Transverse colon (tissue), 4 donors: ENCODE data around the gene THSD4. TPM values are rescaled to one million over a fixed set of nuclear protein-coding genes. Genes with fewer than 3 reads are reported as not detected.
"Not testable (repeated sequence)": the region's sequence is repeated elsewhere in the genome, so short reads cannot be mapped to it uniquely, and the experiment has no call there.

Experiments
- DNase-seq: peaks from one replicate; pipeline ENCODE4 v3.0.0-alpha.2; 2019
- H3K27ac ChIP-seq, 4 donors: fragments of 200-600 bp; sonication (generic); 2 replicates each; pipeline ENCODE4 v1.5.1; 2016 to 2018; ENCODE audit warnings: inconsistent platforms in 4 of 4
- H3K27me3 ChIP-seq: fragments of 200-600 bp; sonication (generic); 2 replicates; pipeline ENCODE4 v1.5.1; 2017; ENCODE audit warnings: inconsistent platforms
- H3K36me3 ChIP-seq, 4 donors: fragments of 200-600 bp; sonication (generic); 2 replicates each; pipeline ENCODE4 v1.5.1; 2017 to 2019; ENCODE audit warnings: inconsistent platforms in 4 of 4
- H3K4me1 ChIP-seq, 4 donors: fragments of 200-600 bp; sonication (generic); 2 replicates each; pipeline ENCODE4 v1.5.1; 2017 to 2020; ENCODE audit warnings: inconsistent platforms in 4 of 4
- H3K4me3 ChIP-seq, 4 donors: fragments of 200-600 bp; sonication (generic); 1 replicate in 1 of 4; 2 replicates in 3 of 4; pipeline versions ENCODE4 v1.5.1 to v1.6.1; 2017 to 2019; ENCODE audit warnings: inconsistent platforms in 4 of 4
- H3K9me3 ChIP-seq, 2 donors: fragments of 200-600 bp; sonication (generic); 2 replicates each; pipeline ENCODE4 v1.5.1; 2017 to 2019; ENCODE audit warnings: inconsistent platforms in 2 of 2
- EP300 ChIP-seq: sonication (generic); formaldehyde crosslinking; IDR thresholded peaks from one replicate; pipeline ENCODE4 v1.6.1; 2017; ENCODE audit warnings: antibody characterized with exemption, low read depth
- POLR2A ChIP-seq: fragments of 450-650 bp; IDR thresholded peaks from one replicate; pipeline ENCODE4 v1.6.1; 2016; ENCODE audit warnings: antibody characterized with exemption, mild to moderate bottlenecking, moderate library complexity
- POLR2AphosphoS5 ChIP-seq, 3 donors: sonication (generic); formaldehyde crosslinking; IDR thresholded peaks; one replicate each; pipeline ENCODE4 v1.6.1; 2016; ENCODE audit warnings: antibody characterized with exemption in 3 of 3
- WGBS, 2 donors: methylation state at CpG; one replicate each; pipeline ENCODE4 v1.1.5; 2018; ENCODE audit warnings: low coverage in 1 of 2; 5-methylcytosine and 5-hydroxymethylcytosine counted together
- in situ Hi-C, 4 donors: fragments of 200-750 bp; cut with MboI; loops; one replicate each; pipeline versions ENCODE4 v1.15.0 to v1.15.1; 2017; ENCODE audit warnings: low sequenced_read_pairs in 3 of 4, low pct_ligation_motif_present in 1 of 4, low pct_unique_long_range_greater_than_20kb in 1 of 4
- intact Hi-C: fragments of 100-400 bp; cut with DNase I; formaldehyde crosslinking; loops from one replicate; pipeline ENCODE4 v1.15.1; 2023; ENCODE audit warnings: low total_unique reads
- total RNA-seq, 4 donors: library from RNA; depleted of rRNA; stranded (reverse); fragments of >200 nt; gene quantifications; one replicate each; pipeline ENCODE4 v1.1.0, GENCODE V29; 2016
- TF ChIP-seq, protein P1 (sequence below), 5 experiments: fragments of 200-600 bp in 3 of 5; fragments of 450-650 bp in 2 of 5; sonication (generic) in 3 of 5; IDR thresholded peaks; 1 replicate in 2 of 5; 2 replicates in 3 of 5; pipeline ENCODE4 v1.5.1; 2016 to 2017; ENCODE audit warnings: antibody characterized with exemption in 5 of 5, inconsistent platforms in 3 of 5, mild to moderate bottlenecking in 2 of 5, moderate library complexity in 1 of 5

The THSD4 gene
- total RNA-seq, 4 donors from 2014 or later, result 13.3 to 57.2 (median 47.4) TPM

DNA sequence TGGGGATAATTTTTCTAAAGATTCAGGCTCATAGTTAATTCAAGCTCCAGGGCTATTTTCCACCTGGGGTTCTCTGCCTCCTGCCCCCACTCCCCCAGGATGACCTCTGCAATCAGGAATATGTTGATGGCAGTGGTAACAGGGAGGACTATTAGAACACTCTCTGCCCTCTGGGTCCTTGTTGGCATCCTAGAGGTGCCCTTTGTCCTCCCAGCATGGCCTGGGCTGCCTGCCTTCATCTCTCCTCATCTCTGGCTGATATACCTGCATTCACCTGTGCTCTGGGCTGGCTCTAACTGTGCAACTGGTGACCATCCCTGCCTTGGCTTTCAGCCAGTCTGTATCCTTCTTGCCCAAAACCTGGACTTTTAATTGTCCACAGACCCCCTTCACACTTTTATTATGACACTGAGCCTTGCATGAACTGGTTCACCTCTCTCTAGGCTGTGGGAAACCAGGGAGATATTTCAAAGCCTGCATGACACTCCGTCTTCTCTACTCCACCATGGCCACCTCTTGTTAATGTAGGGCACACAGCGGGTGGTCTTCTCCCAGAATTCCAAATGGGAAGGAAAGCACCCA lies 199.8 kb downstream of the THSD4 start:
- Histone ChIP-seq H3K4me3 (no peak overlapping the region), H3K27ac (no peak overlapping the region), H3K27me3 (no peaks in the 10 kb centered on the region), H3K36me3 (no peaks in the 10 kb centered on the region), H3K9me3 (no peaks in the 10 kb centered on the region), H3K4me1 (no peaks in the 10 kb centered on the region)
- WGBS, 2 donors, result 90% methylated on average over 2 of the region's 2 CpGs; no CpG with 5 or more reads in 1 of the 2 donors
- no peak for DNase-seq
- TF ChIP-seq POLR2AphosphoS5 (IDR thresholded peaks at IDR 0.05), result no peak
- TF ChIP-seq, protein P1, sequence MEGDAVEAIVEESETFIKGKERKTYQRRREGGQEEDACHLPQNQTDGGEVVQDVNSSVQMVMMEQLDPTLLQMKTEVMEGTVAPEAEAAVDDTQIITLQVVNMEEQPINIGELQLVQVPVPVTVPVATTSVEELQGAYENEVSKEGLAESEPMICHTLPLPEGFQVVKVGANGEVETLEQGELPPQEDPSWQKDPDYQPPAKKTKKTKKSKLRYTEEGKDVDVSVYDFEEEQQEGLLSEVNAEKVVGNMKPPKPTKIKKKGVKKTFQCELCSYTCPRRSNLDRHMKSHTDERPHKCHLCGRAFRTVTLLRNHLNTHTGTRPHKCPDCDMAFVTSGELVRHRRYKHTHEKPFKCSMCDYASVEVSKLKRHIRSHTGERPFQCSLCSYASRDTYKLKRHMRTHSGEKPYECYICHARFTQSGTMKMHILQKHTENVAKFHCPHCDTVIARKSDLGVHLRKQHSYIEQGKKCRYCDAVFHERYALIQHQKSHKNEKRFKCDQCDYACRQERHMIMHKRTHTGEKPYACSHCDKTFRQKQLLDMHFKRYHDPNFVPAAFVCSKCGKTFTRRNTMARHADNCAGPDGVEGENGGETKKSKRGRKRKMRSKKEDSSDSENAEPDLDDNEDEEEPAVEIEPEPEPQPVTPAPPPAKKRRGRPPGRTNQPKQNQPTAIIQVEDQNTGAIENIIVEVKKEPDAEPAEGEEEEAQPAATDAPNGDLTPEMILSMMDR (IDR thresholded peaks at IDR 0.05), result no peak
- no peak for TF ChIP-seq POLR2A
- TF ChIP-seq EP300, result no peak
- in situ Hi-C loops (no loop called here), intact Hi-C loops (no loop called here)

DNA sequence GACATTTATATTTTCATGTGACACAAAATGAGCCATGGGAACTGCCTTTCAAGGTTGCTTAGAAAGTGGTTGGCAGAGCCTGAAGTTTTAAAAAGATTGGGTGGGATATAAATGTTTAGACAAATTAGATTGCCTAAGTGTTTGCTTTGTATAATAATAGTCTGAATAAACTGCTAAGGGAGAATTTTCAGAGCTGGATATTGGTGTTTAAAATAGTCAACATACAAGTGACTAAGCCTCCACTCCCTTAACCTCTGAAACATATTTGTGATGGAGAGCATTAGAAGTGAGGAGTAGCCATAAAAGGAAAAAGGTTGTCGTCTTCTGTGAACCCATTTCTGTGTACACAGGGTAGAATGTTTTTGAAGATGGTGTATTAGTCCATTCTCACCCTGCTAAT lies 201.6 kb downstream of the THSD4 start:
- no peak for DNase-seq
- H3K27me3 ChIP-seq, result no peaks in the 10 kb centered on the region
- intact Hi-C loops (no loop called here), in situ Hi-C loops (no loop called here)
- WGBS, 2 donors, result 68 to 73% methylated on average over 1 of the region's 1 CpG
- H3K36me3 ChIP-seq, result no peaks in the 10 kb centered on the region
- peaks cover 0 to 2% (median 0%) of the 10 kb centered on the region in 4 donors for H3K4me1 ChIP-seq
- H3K27ac ChIP-seq, result no peak overlapping the region
- no peak for TF ChIP-seq POLR2A
- no peak for TF ChIP-seq EP300
- TF ChIP-seq POLR2AphosphoS5 (IDR thresholded peaks at IDR 0.05), result no peak
- TF ChIP-seq, protein P1 (IDR thresholded peaks at IDR 0.05), result no peak
- no peak overlapping the region for H3K4me3 ChIP-seq
- H3K9me3 ChIP-seq, result no peaks in the 10 kb centered on the region

DNA sequence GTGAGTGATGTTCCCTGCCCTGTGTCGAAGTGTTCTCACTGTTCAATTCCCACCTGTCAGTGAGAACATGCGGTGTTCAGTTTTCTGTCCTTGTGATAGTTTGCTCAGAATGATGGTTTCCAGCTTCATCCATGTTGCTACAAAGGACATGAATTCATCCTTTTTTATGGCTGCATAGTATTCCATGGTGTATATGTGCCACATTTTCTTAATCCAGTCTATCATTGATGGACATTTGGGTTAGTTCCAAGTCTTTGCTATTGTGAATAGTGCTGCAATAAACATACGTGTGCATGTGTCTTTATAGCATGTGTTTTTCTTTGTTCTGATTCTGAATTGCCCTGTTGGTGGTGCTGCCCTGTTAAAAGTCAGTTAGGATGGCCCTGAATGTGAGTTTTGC lies 204.2 kb downstream of the THSD4 start:
- 83% methylated on average over 3 of the region's 3 CpGs; no CpG with 5 or more reads in 1 of the 2 donors for WGBS, 2 donors
- intact Hi-C loops, H3K27ac ChIP-seq, in situ Hi-C loops, H3K4me3 ChIP-seq, H3K27me3 ChIP-seq, H3K36me3 ChIP-seq, H3K4me1 ChIP-seq, DNase-seq, H3K9me3 ChIP-seq: not testable (repeated sequence)

DNA sequence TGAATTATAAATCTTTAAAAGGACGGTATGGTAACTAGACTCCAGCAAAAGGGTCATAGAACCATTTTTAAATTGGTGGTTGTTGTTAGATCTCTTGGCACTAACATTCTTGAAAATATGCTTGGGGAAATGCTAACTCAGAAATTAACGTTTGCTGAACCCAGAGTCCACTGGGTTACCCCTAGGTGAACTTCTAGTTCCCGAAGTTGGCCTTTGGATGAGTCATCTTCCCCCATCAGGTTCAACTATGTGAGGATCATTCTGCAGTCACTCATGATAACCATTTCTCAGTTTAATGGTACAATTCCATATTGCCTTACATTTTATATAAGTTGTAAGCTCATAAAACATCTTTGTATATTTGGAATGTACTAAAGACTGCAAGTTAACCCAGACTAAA lies 204.7 kb downstream of the THSD4 start:
- DNase-seq, result no peak
- peaks cover 0 to 2% (median 0%) of the 10 kb centered on the region in 4 donors for H3K4me1 ChIP-seq
- no peak for TF ChIP-seq POLR2A
- no peak for TF ChIP-seq POLR2AphosphoS5 (IDR thresholded peaks at IDR 0.05)
- TF ChIP-seq, protein P1 (IDR thresholded peaks at IDR 0.05), result no peak
- no peak for TF ChIP-seq EP300
- intact Hi-C loops (no loop called here), in situ Hi-C loops (no loop called here)
- 63 to 82% methylated on average over 2 to 3 of the region's 3 CpGs for WGBS, 2 donors
- H3K36me3 ChIP-seq, result no peaks in the 10 kb centered on the region
- no peaks in the 10 kb centered on the region for H3K27me3 ChIP-seq
- H3K27ac ChIP-seq, result no peak overlapping the region
- H3K9me3 ChIP-seq, result no peaks in the 10 kb centered on the region
- no peak overlapping the region for H3K4me3 ChIP-seq

DNA sequence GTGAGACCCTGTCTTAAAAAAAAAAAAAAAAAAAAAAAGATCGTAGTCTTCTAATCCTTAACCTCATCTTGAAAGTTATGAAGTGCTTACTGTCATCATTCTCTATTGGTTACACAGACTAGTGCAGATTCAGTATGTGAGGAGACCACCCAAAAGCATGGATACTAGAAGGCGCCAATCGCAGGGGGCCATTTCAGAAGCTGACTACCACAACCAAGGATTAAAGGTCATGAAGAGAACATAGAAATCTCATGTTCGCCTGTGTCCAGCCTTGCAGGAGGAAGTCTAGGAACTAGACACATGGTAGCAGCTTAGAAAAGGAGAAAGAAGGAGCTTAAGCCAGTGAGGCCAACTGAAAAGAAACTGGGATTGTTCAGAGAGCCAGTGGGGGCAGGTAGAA lies 207.8 kb downstream of the THSD4 start:
- H3K27me3 ChIP-seq, result no peaks in the 10 kb centered on the region
- H3K27ac ChIP-seq, result no peak overlapping the region
- intact Hi-C loops (no loop called here), in situ Hi-C loops (no loop called here)
- TF ChIP-seq, protein P1 (IDR thresholded peaks at IDR 0.05), result no peak
- TF ChIP-seq POLR2AphosphoS5 (IDR thresholded peaks at IDR 0.05), result no peak
- no peak overlapping the region for H3K4me3 ChIP-seq
- H3K4me1 ChIP-seq, result peaks cover 0 to 13% (median 2%) of the 10 kb centered on the region in 4 donors
- WGBS, 2 donors, result 76 to 93% methylated on average over 4 of the region's 4 CpGs
- no peak for DNase-seq
- H3K9me3 ChIP-seq, result no peaks in the 10 kb centered on the region
- H3K36me3 ChIP-seq, result no peaks in the 10 kb centered on the region
